Measurements from ENCODE around the gene ADAMTSL1.

ADAMTSL1 gene

DNA sequence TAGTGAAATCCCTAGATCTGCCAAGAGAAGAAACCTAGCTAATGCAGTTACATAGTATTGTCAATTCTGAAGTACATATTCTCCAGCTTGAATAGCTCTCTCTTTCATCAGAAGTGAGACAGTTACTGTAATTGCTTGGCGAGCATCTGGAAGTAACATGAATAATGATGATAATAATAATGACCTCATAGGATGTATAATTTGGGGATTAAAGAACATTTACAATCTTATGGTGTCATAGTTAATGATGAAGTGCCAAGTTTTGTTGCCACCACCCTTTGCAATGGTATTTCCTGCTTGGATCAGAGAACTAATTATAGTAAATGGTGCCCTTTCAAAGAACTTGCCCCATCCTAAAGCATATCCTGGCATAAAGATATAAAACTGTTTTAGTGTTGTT lies 201.4 kb downstream of the ADAMTSL1 start:
- TF ChIP-seq, protein P1, sequence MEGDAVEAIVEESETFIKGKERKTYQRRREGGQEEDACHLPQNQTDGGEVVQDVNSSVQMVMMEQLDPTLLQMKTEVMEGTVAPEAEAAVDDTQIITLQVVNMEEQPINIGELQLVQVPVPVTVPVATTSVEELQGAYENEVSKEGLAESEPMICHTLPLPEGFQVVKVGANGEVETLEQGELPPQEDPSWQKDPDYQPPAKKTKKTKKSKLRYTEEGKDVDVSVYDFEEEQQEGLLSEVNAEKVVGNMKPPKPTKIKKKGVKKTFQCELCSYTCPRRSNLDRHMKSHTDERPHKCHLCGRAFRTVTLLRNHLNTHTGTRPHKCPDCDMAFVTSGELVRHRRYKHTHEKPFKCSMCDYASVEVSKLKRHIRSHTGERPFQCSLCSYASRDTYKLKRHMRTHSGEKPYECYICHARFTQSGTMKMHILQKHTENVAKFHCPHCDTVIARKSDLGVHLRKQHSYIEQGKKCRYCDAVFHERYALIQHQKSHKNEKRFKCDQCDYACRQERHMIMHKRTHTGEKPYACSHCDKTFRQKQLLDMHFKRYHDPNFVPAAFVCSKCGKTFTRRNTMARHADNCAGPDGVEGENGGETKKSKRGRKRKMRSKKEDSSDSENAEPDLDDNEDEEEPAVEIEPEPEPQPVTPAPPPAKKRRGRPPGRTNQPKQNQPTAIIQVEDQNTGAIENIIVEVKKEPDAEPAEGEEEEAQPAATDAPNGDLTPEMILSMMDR (conservative IDR thresholded peaks at IDR 0.05): no peak
- H3K27ac ChIP-seq: no peak overlapping the region

DNA sequence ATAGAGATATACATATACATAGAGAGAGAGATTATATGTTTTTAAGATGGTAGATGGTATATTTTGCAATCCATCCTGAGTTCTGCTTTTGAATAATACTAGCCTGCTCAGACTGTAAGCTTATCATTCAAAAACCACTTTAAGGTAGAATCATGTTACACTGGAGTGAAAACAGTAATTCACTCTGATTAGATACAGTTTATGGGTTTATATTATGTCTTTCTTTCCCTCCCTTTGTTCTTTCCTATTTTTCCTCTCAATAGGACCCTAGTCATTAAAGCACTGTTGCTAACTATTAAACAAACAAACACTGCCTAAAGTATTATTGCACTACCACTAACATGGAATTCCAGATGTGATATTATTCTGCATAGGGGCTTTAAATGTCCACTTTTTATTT lies 202.0 kb downstream of the ADAMTSL1 start:
- TF ChIP-seq, protein P1 (conservative IDR thresholded peaks at IDR 0.05): no peak
- no peak overlapping the region for H3K27ac ChIP-seq

DNA sequence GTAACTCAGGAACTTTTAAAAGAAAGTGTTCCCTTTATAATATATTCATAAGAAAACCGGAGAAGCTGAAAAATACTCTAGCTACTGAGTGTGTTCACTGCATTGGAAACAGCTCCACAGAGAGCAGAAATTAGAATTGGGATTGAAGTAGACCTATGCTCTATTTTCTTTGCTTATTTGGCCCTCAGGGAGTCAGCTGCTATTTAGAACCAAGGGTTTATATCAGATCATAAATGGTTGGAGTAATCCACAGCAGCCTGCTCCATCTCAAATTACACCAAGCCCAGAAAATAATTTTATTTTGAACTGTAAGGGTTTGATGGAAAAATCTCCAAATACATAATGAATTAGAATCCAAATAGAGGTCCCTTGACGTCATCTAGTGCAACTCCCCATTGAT lies 202.6 kb downstream of the ADAMTSL1 start:
- H3K27ac ChIP-seq: no peak overlapping the region
- TF ChIP-seq, protein P1 (conservative IDR thresholded peaks at IDR 0.05): no peak

DNA sequence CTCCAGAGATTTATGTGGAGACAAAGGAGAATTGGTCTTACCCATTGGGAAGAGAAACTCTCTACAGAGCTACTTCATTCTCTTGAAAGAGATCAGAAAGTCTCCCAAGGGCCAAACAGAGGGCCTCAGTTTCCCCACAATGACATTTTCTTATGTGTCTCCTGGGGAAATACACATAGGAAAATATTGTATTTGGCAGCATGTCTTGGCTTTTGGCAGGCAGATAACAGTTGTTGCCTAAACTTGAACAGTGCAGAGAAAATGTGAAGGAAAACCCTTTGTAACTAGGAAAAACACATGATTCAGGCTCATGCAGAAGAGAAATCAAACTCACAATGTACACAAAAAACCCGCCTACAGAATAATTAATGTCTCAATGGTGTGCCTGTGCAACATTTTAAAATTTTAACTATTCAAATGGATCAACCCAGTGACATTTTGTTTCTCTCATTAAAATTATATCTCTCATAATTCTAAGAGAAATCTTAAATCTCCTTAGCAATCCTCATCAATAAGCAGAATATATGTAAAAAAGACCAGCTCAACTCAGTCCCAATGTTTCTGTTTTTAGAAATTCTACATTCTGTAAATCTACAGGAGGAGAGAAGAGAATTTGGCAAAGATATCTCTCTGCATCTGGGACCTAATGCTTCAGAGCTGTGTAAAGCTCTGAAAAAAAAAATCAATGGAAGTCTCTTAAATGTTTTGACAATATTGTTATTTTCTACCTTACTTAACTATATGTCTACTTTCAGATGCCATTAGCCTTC lies 205.1 kb downstream of the ADAMTSL1 start:
- TF ChIP-seq, protein P1 (conservative IDR thresholded peaks at IDR 0.05): no peak
- no peak overlapping the region for H3K27ac ChIP-seq

DNA sequence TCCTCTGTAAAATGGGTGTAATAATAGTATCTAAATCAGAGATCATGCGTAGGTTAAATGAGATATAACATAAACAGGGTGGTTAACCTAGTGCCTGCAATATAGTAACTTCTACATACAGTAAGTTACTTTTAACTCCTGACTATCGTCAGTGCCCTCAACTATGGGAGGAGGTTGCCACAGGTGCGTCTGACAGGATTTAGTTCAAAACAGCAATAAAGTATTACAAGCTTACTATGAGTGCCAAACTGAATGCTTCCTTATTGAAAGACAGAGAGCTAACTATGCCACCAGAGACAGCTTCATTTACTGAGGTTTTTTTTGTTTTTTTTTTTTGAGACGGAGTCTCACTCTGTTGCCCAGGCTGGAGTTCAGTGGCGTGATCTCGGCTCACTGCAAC lies 209.0 kb downstream of the ADAMTSL1 start:
- TF ChIP-seq, protein P1 (conservative IDR thresholded peaks at IDR 0.05): no peak
- H3K27ac ChIP-seq: peak overlapping the region; percentile 36; the same call in 1 of the 2 replicates

DNA sequence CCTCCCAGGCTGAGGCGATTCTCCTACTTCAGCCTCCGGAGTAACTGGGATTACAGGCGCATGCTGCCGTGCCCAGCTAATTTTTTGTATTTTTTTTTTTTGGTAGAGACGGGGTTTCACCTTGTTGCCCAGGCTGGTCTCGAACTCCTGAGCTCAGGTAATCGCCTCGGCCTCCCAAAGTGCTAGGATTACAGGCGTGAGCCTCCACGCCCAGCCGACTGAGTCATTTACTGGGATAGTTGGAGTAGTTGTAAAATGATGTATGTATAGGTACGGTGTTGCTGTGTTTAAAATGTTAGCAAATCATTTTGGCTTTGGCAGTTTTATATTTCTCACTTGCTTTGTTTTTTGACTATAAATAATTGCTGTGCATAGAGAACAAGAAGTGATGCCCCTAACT lies 209.4 kb downstream of the ADAMTSL1 start:
- H3K27ac ChIP-seq: peak overlapping the region; percentile 36; the same call in 1 of the 2 replicates
- TF ChIP-seq, protein P1 (conservative IDR thresholded peaks at IDR 0.05): no peak

DNA sequence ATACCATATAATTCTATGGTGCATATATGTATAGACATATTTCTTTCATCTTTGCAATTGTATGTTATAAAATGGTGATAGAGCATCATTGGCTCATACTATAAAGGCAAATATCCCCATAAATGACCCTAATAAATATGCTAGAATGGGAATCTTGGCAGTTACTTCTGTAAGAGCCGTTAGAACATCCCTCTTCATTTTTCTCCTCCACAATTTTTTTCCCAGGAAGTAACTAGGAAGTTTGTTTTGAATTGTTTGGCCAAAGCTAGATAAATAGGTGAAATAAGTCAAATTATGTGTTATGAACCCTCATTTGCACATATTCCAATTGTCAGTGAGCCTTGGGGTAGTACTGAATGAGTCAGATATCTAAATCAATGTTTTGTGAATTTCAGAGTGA lies 209.9 kb downstream of the ADAMTSL1 start:
- TF ChIP-seq, protein P1 (conservative IDR thresholded peaks at IDR 0.05): no peak
- peak overlapping the region; percentile 36; the same call in 1 of the 2 replicates for H3K27ac ChIP-seq
